A549 (cell line): ENCODE measurements around the gene GPR119. TPM values are rescaled to one million over a fixed set of nuclear protein-coding genes. Genes with fewer than 3 reads are reported as not detected.
"Not testable (repeated sequence)": the region's sequence is repeated elsewhere in the genome, so short reads cannot be mapped to it uniquely, and the experiment has no call there.

Experiments used
- ATAC-seq, 2 experiments: fragments of 200-7000 bp in 1 of 2; fragments of >200 bp in 1 of 2; cut with Nextera tagmentation in 1 of 2; cut with Tn5 transposase in 1 of 2; 3 replicates each; pipeline versions ENCODE4 v1.8.0 to v1.9.1; 2018 to 2020; ENCODE audit warnings: mild to moderate bottlenecking in 1 of 2, moderate library complexity in 1 of 2
- CTCF ChIA-PET: fragments of 300-600 bp; sonication (Branson Sonifier 250); formaldehyde crosslinking; extraction: SDS; loops from one replicate; lab custom pipeline; 2021; ENCODE audit warnings: antibody characterized with exemption, inconsistent platforms; lab: Yijun Ruan, JAX
- POLR2A ChIA-PET: fragments of 350-600 bp; formaldehyde crosslinking; extraction: SDS; loops from one replicate; lab custom pipeline; 2021; ENCODE audit warnings: antibody characterized with exemption, inconsistent platforms; lab: Yijun Ruan, JAX
- DNase-seq, 2 experiments: peaks; one replicate each; pipeline versions ENCODE4 v3.0.0 to v3.0.0-alpha.2; 2011 to 2016; ENCODE audit warnings: low read depth in 1 of 2, low spot score in 1 of 2
- FAIRE-seq: peaks from 2 replicates; lab custom pipeline; 2011; peaks lifted over from hg19 to GRCh38; lab: Jason Lieb, UNC
- H3K27ac ChIP-seq, 2 experiments: fragments of >200 bp; sonication (Bioruptor Twin); formaldehyde crosslinking; 3 replicates each; pipeline ENCODE4 v1.5.1; 2016 to 2017
- H3K4me1 ChIP-seq: fragments of >200 bp; sonication (Bioruptor Twin); formaldehyde crosslinking; 3 replicates; pipeline ENCODE4 v1.6.1; 2016
- H3K4me2 ChIP-seq: fragments of >200 bp; sonication (Bioruptor Twin); formaldehyde crosslinking; 3 replicates; pipeline ENCODE4 v1.6.1; 2016
- H3K4me3 ChIP-seq: fragments of >200 bp; sonication (Bioruptor Twin); formaldehyde crosslinking; 3 replicates; pipeline ENCODE4 v1.5.1; 2016
- H3K9me3 ChIP-seq: fragments of >200 bp; sonication (Bioruptor Twin); formaldehyde crosslinking; 3 replicates; pipeline ENCODE4 v1.6.1; 2016
- BHLHE40 ChIP-seq: IDR thresholded peaks from 2 replicates; pipeline ENCODE4 v1.6.1; 2012; ENCODE audit warnings: low read depth, low read length, inconsistent platforms
- CBX2 ChIP-seq: fragments of 200-600 bp; sonication (generic); IDR thresholded peaks from 2 replicates; pipeline ENCODE4 v1.6.1; 2016; ENCODE audit warnings: low read depth, mild to moderate bottlenecking, borderline replicate concordance
- CEBPB ChIP-seq, 2 experiments: fragments of >200 bp in 1 of 2; sonication (Bioruptor Twin) in 1 of 2; formaldehyde crosslinking in 1 of 2; IDR thresholded peaks; 2 replicates each; pipeline ENCODE4 v1.6.1; 2012 to 2016
- CHD2 ChIP-seq: fragments of 150-350 bp; IDR thresholded peaks from 2 replicates; pipeline ENCODE4 v1.6.1; 2014; ENCODE audit warnings: low read length; ENCODE audit not compliant: partially characterized antibody
- CHD4 ChIP-seq: fragments of 200-600 bp; sonication (generic); IDR thresholded peaks from 2 replicates; pipeline ENCODE4 v1.6.1; 2016; ENCODE audit warnings: antibody characterized with exemption, mild to moderate bottlenecking, borderline replicate concordance
- EHF ChIP-seq: fragments of 250-450 bp; sonication (Bioruptor Pico); IDR thresholded peaks from 2 replicates; pipeline ENCODE4 v1.5.0; 2020; ENCODE audit warnings: mild to moderate bottlenecking
- EHMT2 ChIP-seq: fragments of 200-600 bp; sonication (generic); IDR thresholded peaks from 2 replicates; pipeline ENCODE4 v1.6.1; 2016; ENCODE audit warnings: antibody characterized with exemption, low read depth, mild to moderate bottlenecking, moderate library complexity
- ESRRA ChIP-seq: fragments of 150-350 bp; IDR thresholded peaks from 2 replicates; pipeline ENCODE4 v1.6.1; 2014; ENCODE audit warnings: mild to moderate bottlenecking, low read length, borderline replicate concordance
- FOSB ChIP-seq: fragments of 250-450 bp; sonication (Bioruptor Pico); IDR thresholded peaks from 2 replicates; pipeline ENCODE4 v1.5.0; 2020; ENCODE audit warnings: mild to moderate bottlenecking, moderate library complexity
- FOSL2 ChIP-seq, 2 experiments: fragments of 450-650 bp in 1 of 2; fragments of >200 bp in 1 of 2; sonication (Bioruptor Twin) in 1 of 2; formaldehyde crosslinking; IDR thresholded peaks; 2 replicates each; pipeline versions ENCODE4 v1.5.0 to v1.6.1; 2016 to 2020; ENCODE audit warnings: mild to moderate bottlenecking in 1 of 2, moderate library complexity in 1 of 2
- FOXS1 ChIP-seq: fragments of 250-450 bp; sonication (Bioruptor Pico); IDR thresholded peaks from 2 replicates; pipeline ENCODE4 v1.5.0; 2020; ENCODE audit warnings: mild to moderate bottlenecking, moderate library complexity
- HEYL ChIP-seq: fragments of 250-450 bp; sonication (Bioruptor Pico); IDR thresholded peaks from 2 replicates; pipeline ENCODE4 v1.8.0; 2021; ENCODE audit warnings: mild to moderate bottlenecking, moderate library complexity
- HOXA7 ChIP-seq: fragments of 250-450 bp; sonication (Bioruptor Pico); IDR thresholded peaks from 2 replicates; pipeline ENCODE4 v1.5.0; 2020; ENCODE audit warnings: mild to moderate bottlenecking, moderate library complexity
- HOXB13 ChIP-seq: fragments of 250-450 bp; sonication (Bioruptor Pico); IDR thresholded peaks from 2 replicates; pipeline ENCODE4 v1.5.0; 2020; ENCODE audit warnings: low read depth, mild to moderate bottlenecking, moderate library complexity
- KDM1A ChIP-seq: fragments of 200-600 bp; sonication (generic); IDR thresholded peaks from 2 replicates; pipeline ENCODE4 v1.6.1; 2016; ENCODE audit warnings: low read depth, mild to moderate bottlenecking
- MAFK ChIP-seq: fragments of 450-650 bp; IDR thresholded peaks from 2 replicates; pipeline ENCODE4 v1.6.1; 2014; ENCODE audit not compliant: partially characterized antibody
- MYC ChIP-seq: IDR thresholded peaks from 2 replicates; pipeline ENCODE4 v1.6.1; 2012; ENCODE audit warnings: mild to moderate bottlenecking, inconsistent platforms, low read length, improper control_type of control experiment, borderline replicate concordance
- NR3C1 ChIP-seq: fragments of >200 bp; sonication (Bioruptor Twin); formaldehyde crosslinking; IDR thresholded peaks from 3 replicates; pipeline ENCODE4 v1.6.1; 2017
- POLR2AphosphoS2 ChIP-seq: conservative IDR thresholded peaks from 2 replicates; pipeline ENCODE4 v1.6.1; 2012; ENCODE audit warnings: low read length, improper control_type of control experiment, inconsistent platforms
- RCOR1 ChIP-seq: fragments of 150-350 bp; IDR thresholded peaks from 2 replicates; pipeline ENCODE4 v1.6.1; 2014; ENCODE audit warnings: antibody characterized with exemption, low read length, low read depth
- RFX5 ChIP-seq: fragments of 450-650 bp; IDR thresholded peaks from 2 replicates; pipeline ENCODE4 v1.7.1; 2014; ENCODE audit warnings: antibody characterized with exemption, mild to moderate bottlenecking, moderate library complexity
- SMC3 ChIP-seq: fragments of >200 bp; sonication (Bioruptor Twin); formaldehyde crosslinking; IDR thresholded peaks from 3 replicates; pipeline ENCODE4 v1.6.1; 2018; ENCODE audit warnings: inconsistent platforms
- TFCP2L1 ChIP-seq: fragments of 250-450 bp; sonication (Bioruptor Pico); IDR thresholded peaks from 2 replicates; pipeline ENCODE4 v1.5.0; 2021; ENCODE audit warnings: mild to moderate bottlenecking
- TP53 ChIP-seq: fragments of 250-450 bp; sonication (Bioruptor Pico); IDR thresholded peaks from 2 replicates; pipeline ENCODE4 v1.5.0; 2021; ENCODE audit warnings: mild to moderate bottlenecking, moderate library complexity
- ZC3H11A ChIP-seq: fragments of 450-650 bp; IDR thresholded peaks from 2 replicates; pipeline ENCODE4 v1.6.1; 2014; ENCODE audit warnings: antibody characterized with exemption, mild to moderate bottlenecking
- ZNF302 ChIP-seq: fragments of 250-450 bp; sonication (Bioruptor Pico); IDR thresholded peaks from 2 replicates; pipeline ENCODE4 v1.9.0; 2021; ENCODE audit warnings: inconsistent platforms, mild to moderate bottlenecking, moderate library complexity
- WGBS: methylation state at CpG from one replicate; pipeline ENCODE4 v1.1.6; 2017; ENCODE audit errors: missing lambda C conversion rate; 5-methylcytosine and 5-hydroxymethylcytosine counted together
- polyA plus RNA-seq, 4 experiments: library from polyadenylated mRNA; depleted of rRNA in 3 of 4; stranded (reverse); fragments of >200 nt; fragmentation: RNase III in 1 of 4; extraction: RNeasy Plus Mini Kit Qiagen cat#74134 plus additional on column Dnase treatment in 1 of 4; gene quantifications; 2 replicates in 3 of 4; 3 replicates in 1 of 4; pipeline ENCODE4 v1.2.3, GENCODE V29; 2011 to 2017
- TF ChIP-seq, protein P1 (sequence below): IDR thresholded peaks from 2 replicates; pipeline ENCODE4 v1.6.1; 2012
- TF ChIP-seq, protein P2 (sequence below): IDR thresholded peaks from 2 replicates; pipeline ENCODE4 v1.6.1; 2012
- TF ChIP-seq, protein P3 (sequence below): fragments of >200 bp; sonication (Bioruptor Twin); formaldehyde crosslinking; IDR thresholded peaks from 3 replicates; pipeline ENCODE4 v1.5.1; 2016
- TF ChIP-seq, protein P4 (sequence below): fragments of 150-350 bp; IDR thresholded peaks from 2 replicates; pipeline ENCODE4 v1.6.1; 2014; ENCODE audit warnings: low read depth, mild to moderate bottlenecking, low read length

GPR119 gene
- polyA plus RNA-seq, 2 of the 4 experiments (the other 2 are of a cell fraction): not detected

DNA sequence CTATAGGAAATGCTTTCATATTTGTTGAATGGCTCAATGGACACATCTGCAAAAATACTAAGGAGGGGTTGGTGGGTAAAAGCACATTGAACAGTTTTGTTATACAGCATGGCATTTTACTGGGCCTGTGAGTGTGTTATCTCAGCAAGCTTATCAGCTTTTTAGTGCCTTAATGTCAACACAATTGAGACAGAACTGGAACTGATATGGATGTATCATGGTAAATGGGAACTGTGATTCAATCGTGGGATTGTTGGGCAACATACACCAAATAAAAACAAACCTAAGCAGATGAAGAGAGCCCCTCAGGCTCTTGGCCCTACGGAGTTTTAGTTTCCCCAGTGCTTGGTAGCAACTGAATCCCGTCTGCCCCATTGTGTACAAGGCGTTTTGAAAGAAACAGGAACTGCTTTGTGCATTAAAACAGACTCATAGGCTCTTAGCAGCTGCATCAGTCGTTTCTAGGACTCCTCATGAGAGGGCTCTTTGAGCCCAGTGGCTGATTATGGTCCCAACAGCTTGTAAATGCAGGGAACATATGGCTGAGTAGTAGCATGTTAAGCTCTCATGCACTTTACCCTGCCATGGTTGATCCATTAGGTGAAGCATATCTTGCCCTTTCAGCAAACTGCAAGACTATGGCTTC is 7.3 kb downstream of the GPR119 start (continued):
- TF ChIP-seq, protein P1, sequence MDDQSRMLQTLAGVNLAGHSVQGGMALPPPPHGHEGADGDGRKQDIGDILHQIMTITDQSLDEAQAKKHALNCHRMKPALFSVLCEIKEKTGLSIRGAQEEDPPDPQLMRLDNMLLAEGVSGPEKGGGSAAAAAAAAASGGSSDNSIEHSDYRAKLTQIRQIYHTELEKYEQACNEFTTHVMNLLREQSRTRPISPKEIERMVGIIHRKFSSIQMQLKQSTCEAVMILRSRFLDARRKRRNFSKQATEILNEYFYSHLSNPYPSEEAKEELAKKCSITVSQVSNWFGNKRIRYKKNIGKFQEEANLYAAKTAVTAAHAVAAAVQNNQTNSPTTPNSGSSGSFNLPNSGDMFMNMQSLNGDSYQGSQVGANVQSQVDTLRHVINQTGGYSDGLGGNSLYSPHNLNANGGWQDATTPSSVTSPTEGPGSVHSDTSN: no peak
- TF ChIP-seq CEBPB (IDR thresholded peaks at IDR 0.05) (no peak), POLR2AphosphoS2 (no peak)

DNA sequence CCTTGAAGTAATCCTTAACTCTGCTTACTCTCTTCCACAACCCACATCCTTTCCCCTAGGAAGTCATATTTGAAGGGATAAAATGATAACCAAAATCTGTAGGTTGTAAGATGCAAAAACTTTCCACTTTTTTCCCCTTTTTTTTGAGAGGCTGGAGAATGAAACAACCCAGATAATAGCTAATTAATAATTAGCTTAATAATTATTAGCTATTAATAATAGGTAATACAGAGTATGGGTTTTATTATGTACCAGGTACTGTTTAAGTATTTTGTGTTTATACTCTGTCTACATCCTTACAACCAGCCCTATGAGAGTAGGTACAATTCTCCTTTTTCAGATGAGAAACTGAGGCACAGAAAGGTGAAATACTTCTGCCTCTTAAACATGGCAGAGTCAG is 9.4 kb downstream of the GPR119 start:
- Histone ChIP-seq H3K9me3 (no peaks in the 10 kb centered on the region), H3K27ac (no peak overlapping the region)
- TF ChIP-seq HOXB13 (CRISPR knock-in tag) (no peak), TP53 (CRISPR knock-in tag) (no peak), FOXS1 (CRISPR knock-in tag) (no peak), POLR2AphosphoS2 (no peak), HOXA7 (CRISPR knock-in tag) (no peak), CHD2 (no peak), EHMT2 (no peak), FOSB (CRISPR knock-in tag) (no peak), CEBPB (IDR thresholded peaks at IDR 0.05) (no peak), RCOR1 (no peak), SMC3 (no peak), RFX5 (no peak), KDM1A (no peak), FOSL2 (IDR thresholded peaks at IDR 0.05) (no peak), FOSL2 (CRISPR knock-in tag; IDR thresholded peaks at IDR 0.05) (no peak), MAFK (no peak), NR3C1 (no peak), MYC (no peak), CBX2 (no peak), ZC3H11A (no peak)
- TF ChIP-seq, protein P2, sequence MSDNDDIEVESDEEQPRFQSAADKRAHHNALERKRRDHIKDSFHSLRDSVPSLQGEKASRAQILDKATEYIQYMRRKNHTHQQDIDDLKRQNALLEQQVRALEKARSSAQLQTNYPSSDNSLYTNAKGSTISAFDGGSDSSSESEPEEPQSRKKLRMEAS: no peak
- TF ChIP-seq, all 56 proteins: peak for 0
- ChIA-PET POLR2A (no interaction called here), CTCF (no interaction called here)
- DNase-seq (no peak), ATAC-seq (no peak), FAIRE-seq (no peak)
- Histone ChIP-seq H3K4me2 (no peak overlapping the region), H3K4me3 (no peak overlapping the region), H3K4me1 (no peaks in the 10 kb centered on the region)

DNA sequence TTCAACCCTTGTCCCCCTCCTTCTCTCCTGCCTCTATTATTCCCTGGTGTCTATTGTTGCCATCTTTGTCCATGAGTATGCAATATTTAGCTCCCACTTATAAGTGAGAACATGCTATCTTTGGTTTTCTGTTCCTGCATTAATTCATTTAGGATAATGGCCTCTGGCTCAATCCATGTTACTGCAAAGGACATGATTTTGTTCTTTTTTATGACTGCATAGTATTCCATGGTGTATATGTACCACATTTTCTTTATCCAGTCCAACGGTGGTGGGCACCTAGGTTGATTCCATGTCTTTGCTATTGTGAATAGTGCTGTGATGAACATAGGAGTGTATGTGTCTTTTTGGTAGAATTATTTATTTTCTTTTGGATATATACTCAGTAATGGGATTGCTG is 33.4 kb downstream of the GPR119 start:
- ATAC-seq, H3K4me1 ChIP-seq, H3K4me3 ChIP-seq, H3K27ac ChIP-seq, H3K9me3 ChIP-seq, CTCF ChIA-PET, POLR2A ChIA-PET, FAIRE-seq, H3K4me2 ChIP-seq, DNase-seq: not testable (repeated sequence)
- 17% methylated on average over 1 of the region's 1 CpG for WGBS

DNA sequence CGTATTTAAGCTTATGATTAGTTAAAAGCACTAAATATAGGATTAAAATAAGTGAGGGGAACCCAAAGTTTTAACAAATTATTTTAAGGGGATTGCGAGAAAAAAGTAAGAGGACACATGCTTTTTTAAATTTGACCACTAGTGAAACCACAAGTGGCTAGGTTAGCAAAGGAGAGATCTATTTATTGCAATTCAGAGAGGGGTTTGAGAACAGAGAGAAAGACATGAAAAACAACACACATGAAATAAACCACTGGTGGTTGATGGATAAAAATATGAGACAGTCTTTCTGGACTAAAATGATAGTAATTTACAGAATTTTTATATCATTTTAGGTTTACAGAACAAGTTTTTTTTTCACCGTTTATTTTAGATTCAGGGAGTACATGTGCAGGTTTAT is 33.9 kb downstream of the GPR119 start:
- Histone ChIP-seq H3K9me3 (no peaks in the 10 kb centered on the region), H3K4me2 (no peak overlapping the region), H3K27ac (no peak overlapping the region), H3K4me1 (no peaks in the 10 kb centered on the region), H3K4me3 (no peak overlapping the region)
- DNase-seq (no peak), ATAC-seq (no peak), FAIRE-seq (peak; percentile 56)
- ChIA-PET CTCF (no interaction called here), POLR2A (no interaction called here)
- WGBS: 90% methylated on average over 3 of the region's 3 CpGs
- TF ChIP-seq CHD4 (no peak), HEYL (no peak), TFCP2L1 (no peak), RFX5 (no peak), EHF (CRISPR knock-in tag) (no peak), KDM1A (no peak), ZNF302 (CRISPR knock-in tag) (no peak), FOXS1 (CRISPR knock-in tag) (no peak), BHLHE40 (no peak), ESRRA (no peak)
- TF ChIP-seq, protein P2: no peak
- TF ChIP-seq, protein P3, sequence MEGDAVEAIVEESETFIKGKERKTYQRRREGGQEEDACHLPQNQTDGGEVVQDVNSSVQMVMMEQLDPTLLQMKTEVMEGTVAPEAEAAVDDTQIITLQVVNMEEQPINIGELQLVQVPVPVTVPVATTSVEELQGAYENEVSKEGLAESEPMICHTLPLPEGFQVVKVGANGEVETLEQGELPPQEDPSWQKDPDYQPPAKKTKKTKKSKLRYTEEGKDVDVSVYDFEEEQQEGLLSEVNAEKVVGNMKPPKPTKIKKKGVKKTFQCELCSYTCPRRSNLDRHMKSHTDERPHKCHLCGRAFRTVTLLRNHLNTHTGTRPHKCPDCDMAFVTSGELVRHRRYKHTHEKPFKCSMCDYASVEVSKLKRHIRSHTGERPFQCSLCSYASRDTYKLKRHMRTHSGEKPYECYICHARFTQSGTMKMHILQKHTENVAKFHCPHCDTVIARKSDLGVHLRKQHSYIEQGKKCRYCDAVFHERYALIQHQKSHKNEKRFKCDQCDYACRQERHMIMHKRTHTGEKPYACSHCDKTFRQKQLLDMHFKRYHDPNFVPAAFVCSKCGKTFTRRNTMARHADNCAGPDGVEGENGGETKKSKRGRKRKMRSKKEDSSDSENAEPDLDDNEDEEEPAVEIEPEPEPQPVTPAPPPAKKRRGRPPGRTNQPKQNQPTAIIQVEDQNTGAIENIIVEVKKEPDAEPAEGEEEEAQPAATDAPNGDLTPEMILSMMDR: no peak
- TF ChIP-seq, protein P4, sequence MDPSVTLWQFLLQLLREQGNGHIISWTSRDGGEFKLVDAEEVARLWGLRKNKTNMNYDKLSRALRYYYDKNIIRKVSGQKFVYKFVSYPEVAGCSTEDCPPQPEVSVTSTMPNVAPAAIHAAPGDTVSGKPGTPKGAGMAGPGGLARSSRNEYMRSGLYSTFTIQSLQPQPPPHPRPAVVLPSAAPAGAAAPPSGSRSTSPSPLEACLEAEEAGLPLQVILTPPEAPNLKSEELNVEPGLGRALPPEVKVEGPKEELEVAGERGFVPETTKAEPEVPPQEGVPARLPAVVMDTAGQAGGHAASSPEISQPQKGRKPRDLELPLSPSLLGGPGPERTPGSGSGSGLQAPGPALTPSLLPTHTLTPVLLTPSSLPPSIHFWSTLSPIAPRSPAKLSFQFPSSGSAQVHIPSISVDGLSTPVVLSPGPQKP: no peak
